NOMO-1 treated with DMSO at 0.1 percent for 48 hours (cell line): ENCODE results near the gene ADGRD1.

ENCODE experiments used
- DNase-seq: peaks from one replicate; lab custom pipeline; 2025; ENCODE audit not compliant: unreplicated experiment; lab: John Stamatoyannopoulos, UW

Gene ADGRD1

GRCh38 chr12:130965214-130965613 is 11.5 kb downstream of the ADGRD1 start:
- no peak for DNase-seq

GRCh38 chr12:130965668-130966067 is 12.0 kb downstream of the ADGRD1 start:
- DNase-seq = peak; percentile 79

- DNase-seq = peak; percentile 25
These were observed 12.8 kb downstream of the ADGRD1 start for GRCh38 chr12:130966443-130967030.

- DNase-seq = no peak
These were observed 13.9 kb downstream of the ADGRD1 start for GRCh38 chr12:130967636-130968035.

- no peak for DNase-seq
These were observed 14.9 kb downstream of the ADGRD1 start for GRCh38 chr12:130968611-130969010.

- no peak for DNase-seq
These were observed 15.5 kb downstream of the ADGRD1 start for GRCh38 chr12:130969223-130969622.

- no peak for DNase-seq
These were observed 16.6 kb downstream of the ADGRD1 start for GRCh38 chr12:130970165-130970907.

GRCh38 chr12:130970908-130971233 is 17.2 kb downstream of the ADGRD1 start:
- no peak for DNase-seq

- DNase-seq = no peak
These were observed 18.3 kb downstream of the ADGRD1 start for GRCh38 chr12:130971925-130972585.

GRCh38 chr12:130972586-130972950 is 18.9 kb downstream of the ADGRD1 start:
- no peak for DNase-seq

- no peak for DNase-seq
These were observed 19.4 kb downstream of the ADGRD1 start for GRCh38 chr12:130973109-130973508.

GRCh38 chr12:130973906-130974305 is 20.2 kb downstream of the ADGRD1 start:
- no peak for DNase-seq

- DNase-seq = no peak
These were observed 21.4 kb downstream of the ADGRD1 start for GRCh38 chr12:130975116-130975515.

GRCh38 chr12:130976171-130976720 is 22.5 kb downstream of the ADGRD1 start:
- no peak for DNase-seq

- DNase-seq = no peak
These were observed 23.5 kb downstream of the ADGRD1 start for GRCh38 chr12:130977046-130977742.

- no peak for DNase-seq
These were observed 24.0 kb downstream of the ADGRD1 start for GRCh38 chr12:130977743-130978095.

- no peak for DNase-seq
These were observed 25.1 kb downstream of the ADGRD1 start for GRCh38 chr12:130978785-130979184.

- DNase-seq = peak; percentile 54
These were observed 27.5 kb downstream of the ADGRD1 start for GRCh38 chr12:130981074-130981742.

- no peak for DNase-seq
These were observed 28.2 kb downstream of the ADGRD1 start for GRCh38 chr12:130981911-130982310.

GRCh38 chr12:130982565-130983225 is 29.0 kb downstream of the ADGRD1 start:
- DNase-seq = no peak
